GM19193 (cell line): ENCODE measurements around the gene CCDC154.

Experiments used
- POLR2A ChIP-seq: IDR thresholded peaks from 4 replicates; pipeline ENCODE4 v1.6.1; 2011; ENCODE audit not compliant: insufficient read depth, insufficient read length; ENCODE audit errors: extremely low read depth

Gene CCDC154

GRCh38 chr16:1477033-1477432 is 32.7 kb upstream of the CCDC154 start:
- TF ChIP-seq POLR2A = no peak

GRCh38 chr16:1475552-1476114 is 31.3 kb upstream of the CCDC154 start:
- no peak for TF ChIP-seq POLR2A

- TF ChIP-seq POLR2A = peak; percentile 96
Measured at GRCh38 chr16:1474796-1475551, 30.6 kb upstream of the CCDC154 start, which contains the start of gene CLCN7. Gene CLCN7 (minus strand): TSS chr16:1475028. CDS start chr16:1474974, 54 bp downstream.

- TF ChIP-seq POLR2A = no peak
Measured at GRCh38 chr16:1474082-1474795, 29.9 kb upstream of the CCDC154 start.

- no peak for TF ChIP-seq POLR2A
Measured at GRCh38 chr16:1472974-1473373, 28.6 kb upstream of the CCDC154 start.

GRCh38 chr16:1471569-1472194 is 27.3 kb upstream of the CCDC154 start:
- no peak for TF ChIP-seq POLR2A

- no peak for TF ChIP-seq POLR2A
Measured at GRCh38 chr16:1470481-1471251, 26.3 kb upstream of the CCDC154 start.

- no peak for TF ChIP-seq POLR2A
Measured at GRCh38 chr16:1469693-1470201, 25.4 kb upstream of the CCDC154 start.

- no peak for TF ChIP-seq POLR2A
Measured at GRCh38 chr16:1468426-1468810, 24.1 kb upstream of the CCDC154 start.

GRCh38 chr16:1466968-1467521 is 22.7 kb upstream of the CCDC154 start:
- TF ChIP-seq POLR2A = no peak

GRCh38 chr16:1466054-1466453 is 21.7 kb upstream of the CCDC154 start:
- TF ChIP-seq POLR2A = no peak

- TF ChIP-seq POLR2A = no peak
Measured at GRCh38 chr16:1465567-1465915, 21.2 kb upstream of the CCDC154 start.

- TF ChIP-seq POLR2A = no peak
Measured at GRCh38 chr16:1464894-1465566, 20.7 kb upstream of the CCDC154 start.
